ENCODE results near the gene OCIAD2. TPM values are rescaled to one million over a fixed set of nuclear protein-coding genes. Genes with fewer than 3 reads are reported as not detected.

Gene OCIAD2
- total RNA-seq, 2 donors from 2014 or later, result 65.7 to 73.9 TPM

DNA sequence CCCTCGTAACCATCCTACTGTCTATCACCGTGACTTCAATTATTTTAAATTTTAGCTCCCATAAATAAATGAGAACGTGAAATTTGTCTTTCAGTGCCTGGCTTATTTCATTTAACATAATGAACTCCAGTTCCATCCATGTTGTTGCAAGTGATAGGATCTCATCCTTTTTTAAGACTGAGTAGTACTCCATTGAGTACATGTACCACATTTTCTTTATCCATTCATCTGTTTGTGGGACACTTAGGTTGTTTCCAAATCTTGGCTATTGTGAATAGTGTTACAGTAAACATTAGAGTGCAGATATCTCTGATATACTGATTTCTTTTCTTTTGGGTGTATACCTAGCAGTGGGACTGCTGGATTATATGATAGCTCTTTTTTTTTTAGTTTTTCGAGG is 42.8 kb downstream of the OCIAD2 start:
- Mint-ChIP-seq H3K27ac (no peak overlapping the region), H3K4me1 (no peaks in the 10 kb centered on the region), H3K9me3 (peaks cover 20% of the 10 kb centered on the region), H3K36me3 (ENCODE audit: low read depth) (peaks cover 20% of the 10 kb centered on the region), H3K4me3 (no peak overlapping the region), H3K27me3 (ENCODE audit: insufficient read depth) (peaks cover 1% of the 10 kb centered on the region)
- Histone ChIP-seq H3K36me3 (ENCODE audit: control insufficient read depth, insufficient read depth, low read length) (peaks cover 28% of the 10 kb centered on the region), H3K4me3 (ENCODE audit: low read length) (no peak overlapping the region), H3K9me3 (ENCODE audit: control insufficient read depth, low read length) (peaks cover 6% of the 10 kb centered on the region), H3K27me3 (ENCODE audit: control insufficient read depth, insufficient read depth, low read length, poor library complexity, severe bottlenecking) (no peaks in the 10 kb centered on the region), H3K9ac (ENCODE audit: extremely low read depth, low read length, poor library complexity, severe bottlenecking) (no peak overlapping the region), H3K27ac (ENCODE audit: low read depth, low read length) (no peak overlapping the region), H3K4me1 (ENCODE audit: control insufficient read depth, insufficient read depth, low read length) (no peaks in the 10 kb centered on the region)
- TF ChIP-seq, protein P1, sequence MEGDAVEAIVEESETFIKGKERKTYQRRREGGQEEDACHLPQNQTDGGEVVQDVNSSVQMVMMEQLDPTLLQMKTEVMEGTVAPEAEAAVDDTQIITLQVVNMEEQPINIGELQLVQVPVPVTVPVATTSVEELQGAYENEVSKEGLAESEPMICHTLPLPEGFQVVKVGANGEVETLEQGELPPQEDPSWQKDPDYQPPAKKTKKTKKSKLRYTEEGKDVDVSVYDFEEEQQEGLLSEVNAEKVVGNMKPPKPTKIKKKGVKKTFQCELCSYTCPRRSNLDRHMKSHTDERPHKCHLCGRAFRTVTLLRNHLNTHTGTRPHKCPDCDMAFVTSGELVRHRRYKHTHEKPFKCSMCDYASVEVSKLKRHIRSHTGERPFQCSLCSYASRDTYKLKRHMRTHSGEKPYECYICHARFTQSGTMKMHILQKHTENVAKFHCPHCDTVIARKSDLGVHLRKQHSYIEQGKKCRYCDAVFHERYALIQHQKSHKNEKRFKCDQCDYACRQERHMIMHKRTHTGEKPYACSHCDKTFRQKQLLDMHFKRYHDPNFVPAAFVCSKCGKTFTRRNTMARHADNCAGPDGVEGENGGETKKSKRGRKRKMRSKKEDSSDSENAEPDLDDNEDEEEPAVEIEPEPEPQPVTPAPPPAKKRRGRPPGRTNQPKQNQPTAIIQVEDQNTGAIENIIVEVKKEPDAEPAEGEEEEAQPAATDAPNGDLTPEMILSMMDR (conservative IDR thresholded peaks at IDR 0.05), result no peak
- DNase-seq, result no peak
- WGBS, 2 experiments (ENCODE audit: insufficient coverage in 1 of 2, insufficient read length in 1 of 2), result 93 to 99% methylated on average over 3 to 4 of the region's 4 CpGs

DNA sequence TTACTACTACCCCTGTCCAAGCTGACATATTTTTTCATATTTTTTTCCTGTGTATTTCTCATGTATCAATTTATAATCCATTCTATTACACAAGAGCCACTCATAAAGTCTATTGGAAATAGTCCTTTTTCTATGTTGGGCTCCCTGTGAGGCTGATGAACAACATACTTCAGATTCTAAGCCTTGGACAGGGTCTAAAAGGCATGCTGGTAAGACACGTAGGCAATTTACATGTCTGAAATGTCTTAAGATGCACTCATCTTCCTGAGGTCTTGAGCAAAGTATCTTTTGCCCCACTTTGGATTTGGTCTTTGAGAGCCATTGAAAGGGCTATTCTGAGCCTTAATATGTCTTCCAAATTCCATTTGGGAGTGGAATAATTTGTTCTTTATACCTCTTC is 43.9 kb downstream of the OCIAD2 start:
- no peak for DNase-seq
- Histone ChIP-seq H3K4me3 (ENCODE audit: low read length) (no peak overlapping the region), H3K9me3 (ENCODE audit: control insufficient read depth, low read length) (peaks cover 6% of the 10 kb centered on the region), H3K36me3 (ENCODE audit: control insufficient read depth, insufficient read depth, low read length) (peaks cover 39% of the 10 kb centered on the region), H3K27me3 (ENCODE audit: control insufficient read depth, insufficient read depth, low read length, poor library complexity, severe bottlenecking) (no peaks in the 10 kb centered on the region), H3K4me1 (ENCODE audit: control insufficient read depth, insufficient read depth, low read length) (no peaks in the 10 kb centered on the region), H3K27ac (ENCODE audit: low read depth, low read length) (no peak overlapping the region), H3K9ac (ENCODE audit: extremely low read depth, low read length, poor library complexity, severe bottlenecking) (no peak overlapping the region)
- H3K9me3 Mint-ChIP-seq, result peaks cover 14% of the 10 kb centered on the region
- peaks cover 1% of the 10 kb centered on the region for H3K27me3 Mint-ChIP-seq (ENCODE audit: insufficient read depth)
- TF ChIP-seq, protein P1 (conservative IDR thresholded peaks at IDR 0.05), result no peak
- no peak overlapping the region for H3K27ac Mint-ChIP-seq
- no peaks in the 10 kb centered on the region for H3K4me1 Mint-ChIP-seq
- H3K4me3 Mint-ChIP-seq, result no peak overlapping the region
- 73 to 84% methylated on average over 1 of the region's 1 CpG for WGBS, 2 experiments (ENCODE audit: insufficient coverage in 1 of 2, insufficient read length in 1 of 2)
- peaks cover 27% of the 10 kb centered on the region for H3K36me3 Mint-ChIP-seq (ENCODE audit: low read depth)

DNA sequence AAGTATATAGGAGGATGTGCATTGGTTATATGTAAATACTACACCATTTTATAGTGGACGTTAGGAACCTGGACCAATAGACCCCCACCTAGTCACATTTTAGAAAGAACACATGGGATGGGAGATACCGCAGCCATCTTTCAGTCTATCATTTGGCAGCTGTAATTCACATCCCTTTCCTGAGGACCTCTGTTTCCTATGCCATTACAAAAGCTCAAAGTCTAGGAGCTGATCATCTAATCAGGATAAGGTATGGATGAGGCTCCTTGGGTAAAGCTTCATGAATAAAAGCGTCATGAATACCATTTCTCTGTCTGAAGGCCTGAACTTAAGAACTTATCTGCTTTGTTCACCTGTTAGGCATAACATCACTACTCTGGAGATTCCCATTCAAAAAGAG is 44.5 kb downstream of the OCIAD2 start:
- Histone ChIP-seq H3K27me3 (ENCODE audit: control insufficient read depth, insufficient read depth, low read length, poor library complexity, severe bottlenecking) (no peaks in the 10 kb centered on the region), H3K4me3 (ENCODE audit: low read length) (no peak overlapping the region), H3K9me3 (ENCODE audit: control insufficient read depth, low read length) (peaks cover 6% of the 10 kb centered on the region), H3K4me1 (ENCODE audit: control insufficient read depth, insufficient read depth, low read length) (no peaks in the 10 kb centered on the region), H3K9ac (ENCODE audit: extremely low read depth, low read length, poor library complexity, severe bottlenecking) (no peak overlapping the region), H3K27ac (ENCODE audit: low read depth, low read length) (no peak overlapping the region), H3K36me3 (ENCODE audit: control insufficient read depth, insufficient read depth, low read length) (peaks cover 39% of the 10 kb centered on the region)
- H3K27me3 Mint-ChIP-seq (ENCODE audit: insufficient read depth), result peaks cover 1% of the 10 kb centered on the region
- no peak overlapping the region for H3K27ac Mint-ChIP-seq
- H3K36me3 Mint-ChIP-seq (ENCODE audit: low read depth), result peaks cover 31% of the 10 kb centered on the region
- H3K9me3 Mint-ChIP-seq, result peaks cover 10% of the 10 kb centered on the region
- TF ChIP-seq, protein P1 (conservative IDR thresholded peaks at IDR 0.05), result no peak
- DNase-seq, result no peak
- no peaks in the 10 kb centered on the region for H3K4me1 Mint-ChIP-seq
- WGBS, 2 experiments (ENCODE audit: insufficient coverage in 1 of 2, insufficient read length in 1 of 2), result 93% methylated on average over 3 of the region's 3 CpGs; no CpG with 5 or more reads in 1 of the 2 experiments
- no peak overlapping the region for H3K4me3 Mint-ChIP-seq

Measured in endodermal cell (in vitro differentiated cells).